ENCODE measurements around the gene SAMD11.

DNA sequence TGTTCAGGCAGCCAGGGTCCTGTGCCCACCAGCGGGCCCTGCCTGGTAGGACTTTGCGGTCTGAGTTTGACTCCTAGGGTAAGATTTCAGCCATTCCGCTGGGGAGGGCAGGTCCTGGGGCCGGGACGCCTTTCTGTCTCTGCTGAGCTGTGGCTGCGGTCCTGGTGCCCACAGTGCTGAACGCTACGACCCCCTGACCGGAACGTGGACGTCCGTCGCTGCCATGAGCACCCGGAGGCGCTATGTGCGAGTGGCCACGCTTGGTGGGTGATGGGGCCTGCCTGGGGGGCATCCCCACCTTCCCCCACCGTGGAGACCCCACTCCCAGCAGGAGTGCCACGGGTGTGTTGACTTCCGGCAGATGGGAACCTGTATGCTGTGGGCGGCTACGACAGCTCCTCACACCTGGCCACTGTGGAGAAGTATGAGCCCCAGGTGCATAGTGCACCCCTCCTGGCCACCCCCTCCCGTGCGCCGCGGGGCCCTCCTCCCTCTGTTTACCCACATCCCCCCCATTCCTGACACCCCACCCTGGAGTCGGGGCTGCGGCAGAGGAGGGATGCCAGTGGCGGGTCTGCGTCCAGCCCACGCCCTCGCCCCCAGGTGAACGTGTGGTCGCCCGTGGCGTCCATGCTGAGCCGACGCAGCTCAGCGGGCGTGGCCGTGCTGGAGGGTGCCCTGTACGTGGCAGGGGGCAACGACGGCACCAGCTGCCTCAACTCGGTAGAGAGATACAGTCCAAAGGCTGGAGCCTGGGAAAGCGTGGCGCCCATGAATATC, 40.2 kb downstream of the SAMD11 start:
- TF ChIP-seq, protein P1, sequence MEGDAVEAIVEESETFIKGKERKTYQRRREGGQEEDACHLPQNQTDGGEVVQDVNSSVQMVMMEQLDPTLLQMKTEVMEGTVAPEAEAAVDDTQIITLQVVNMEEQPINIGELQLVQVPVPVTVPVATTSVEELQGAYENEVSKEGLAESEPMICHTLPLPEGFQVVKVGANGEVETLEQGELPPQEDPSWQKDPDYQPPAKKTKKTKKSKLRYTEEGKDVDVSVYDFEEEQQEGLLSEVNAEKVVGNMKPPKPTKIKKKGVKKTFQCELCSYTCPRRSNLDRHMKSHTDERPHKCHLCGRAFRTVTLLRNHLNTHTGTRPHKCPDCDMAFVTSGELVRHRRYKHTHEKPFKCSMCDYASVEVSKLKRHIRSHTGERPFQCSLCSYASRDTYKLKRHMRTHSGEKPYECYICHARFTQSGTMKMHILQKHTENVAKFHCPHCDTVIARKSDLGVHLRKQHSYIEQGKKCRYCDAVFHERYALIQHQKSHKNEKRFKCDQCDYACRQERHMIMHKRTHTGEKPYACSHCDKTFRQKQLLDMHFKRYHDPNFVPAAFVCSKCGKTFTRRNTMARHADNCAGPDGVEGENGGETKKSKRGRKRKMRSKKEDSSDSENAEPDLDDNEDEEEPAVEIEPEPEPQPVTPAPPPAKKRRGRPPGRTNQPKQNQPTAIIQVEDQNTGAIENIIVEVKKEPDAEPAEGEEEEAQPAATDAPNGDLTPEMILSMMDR (IDR thresholded peaks at IDR 0.05) = no peak
- TF ChIP-seq POLR2A (IDR thresholded peaks at IDR 0.05) = no peak
